Transverse colon (tissue), 4 donors: ENCODE data around the gene TRAF3IP3. TPM values are rescaled to one million over a fixed set of nuclear protein-coding genes. Genes with fewer than 3 reads are reported as not detected.

Experiments used
- DNase-seq: peaks from one replicate; pipeline ENCODE4 v3.0.0-alpha.2; 2019
- H3K27ac ChIP-seq, 4 donors: fragments of 200-600 bp; sonication (generic); 2 replicates each; pipeline ENCODE4 v1.5.1; 2016 to 2018; ENCODE audit warnings: inconsistent platforms in 4 of 4
- H3K27me3 ChIP-seq: fragments of 200-600 bp; sonication (generic); 2 replicates; pipeline ENCODE4 v1.5.1; 2017; ENCODE audit warnings: inconsistent platforms
- H3K36me3 ChIP-seq, 4 donors: fragments of 200-600 bp; sonication (generic); 2 replicates each; pipeline ENCODE4 v1.5.1; 2017 to 2019; ENCODE audit warnings: inconsistent platforms in 4 of 4
- H3K4me1 ChIP-seq, 4 donors: fragments of 200-600 bp; sonication (generic); 2 replicates each; pipeline ENCODE4 v1.5.1; 2017 to 2020; ENCODE audit warnings: inconsistent platforms in 4 of 4
- H3K4me3 ChIP-seq, 4 donors: fragments of 200-600 bp; sonication (generic); 1 replicate in 1 of 4; 2 replicates in 3 of 4; pipeline versions ENCODE4 v1.5.1 to v1.6.1; 2017 to 2019; ENCODE audit warnings: inconsistent platforms in 4 of 4
- H3K9me3 ChIP-seq, 2 donors: fragments of 200-600 bp; sonication (generic); 2 replicates each; pipeline ENCODE4 v1.5.1; 2017 to 2019; ENCODE audit warnings: inconsistent platforms in 2 of 2
- EP300 ChIP-seq: sonication (generic); formaldehyde crosslinking; IDR thresholded peaks from one replicate; pipeline ENCODE4 v1.6.1; 2017; ENCODE audit warnings: antibody characterized with exemption, low read depth
- POLR2A ChIP-seq: fragments of 450-650 bp; IDR thresholded peaks from one replicate; pipeline ENCODE4 v1.6.1; 2016; ENCODE audit warnings: antibody characterized with exemption, mild to moderate bottlenecking, moderate library complexity
- POLR2AphosphoS5 ChIP-seq, 3 donors: sonication (generic); formaldehyde crosslinking; IDR thresholded peaks; one replicate each; pipeline ENCODE4 v1.6.1; 2016; ENCODE audit warnings: antibody characterized with exemption in 3 of 3
- WGBS, 2 donors: methylation state at CpG; one replicate each; pipeline ENCODE4 v1.1.5; 2018; ENCODE audit warnings: low coverage in 1 of 2; 5-methylcytosine and 5-hydroxymethylcytosine counted together
- in situ Hi-C, 4 donors: fragments of 200-750 bp; cut with MboI; loops; one replicate each; pipeline versions ENCODE4 v1.15.0 to v1.15.1; 2017; ENCODE audit warnings: low sequenced_read_pairs in 3 of 4, low pct_ligation_motif_present in 1 of 4, low pct_unique_long_range_greater_than_20kb in 1 of 4
- intact Hi-C: fragments of 100-400 bp; cut with DNase I; formaldehyde crosslinking; loops from one replicate; pipeline ENCODE4 v1.15.1; 2023; ENCODE audit warnings: low total_unique reads
- total RNA-seq, 4 donors: library from RNA; depleted of rRNA; stranded (reverse); fragments of >200 nt; gene quantifications; one replicate each; pipeline ENCODE4 v1.1.0, GENCODE V29; 2016
- TF ChIP-seq, protein P1 (sequence below), 5 experiments: fragments of 200-600 bp in 3 of 5; fragments of 450-650 bp in 2 of 5; sonication (generic) in 3 of 5; IDR thresholded peaks; 1 replicate in 2 of 5; 2 replicates in 3 of 5; pipeline ENCODE4 v1.5.1; 2016 to 2017; ENCODE audit warnings: antibody characterized with exemption in 5 of 5, inconsistent platforms in 3 of 5, mild to moderate bottlenecking in 2 of 5, moderate library complexity in 1 of 5

Gene TRAF3IP3
- total RNA-seq, 4 donors from 2014 or later, result 2.3 to 17.6 (median 6.8) TPM

DNA sequence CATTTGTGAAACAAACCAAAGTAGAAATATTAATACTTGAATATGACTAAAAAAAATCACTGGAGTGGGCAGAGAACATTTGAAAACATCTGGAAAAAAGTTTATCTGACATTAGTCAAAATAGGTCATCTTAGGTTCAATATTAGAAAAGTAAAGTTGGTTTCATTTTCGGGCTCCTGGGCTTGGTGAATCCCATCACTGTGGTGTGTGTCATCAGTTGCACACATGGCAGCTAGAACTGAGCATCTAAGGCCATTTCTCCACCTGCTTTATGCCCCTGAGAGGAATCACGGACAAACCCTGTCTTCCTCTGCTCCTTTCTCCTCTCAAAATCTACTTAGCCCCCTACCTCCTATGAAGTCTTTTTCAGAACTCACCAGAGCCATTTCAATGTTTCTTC lies 45.8 kb upstream of the TRAF3IP3 start:
- Histone ChIP-seq H3K4me1 (no peaks in the 10 kb centered on the region), H3K9me3 (no peaks in the 10 kb centered on the region), H3K4me3 (no peak overlapping the region), H3K36me3 (no peaks in the 10 kb centered on the region), H3K27ac (no peak overlapping the region), H3K27me3 (no peaks in the 10 kb centered on the region)
- TF ChIP-seq POLR2AphosphoS5 (IDR thresholded peaks at IDR 0.05) (no peak), EP300 (no peak), POLR2A (no peak)
- TF ChIP-seq, protein P1, sequence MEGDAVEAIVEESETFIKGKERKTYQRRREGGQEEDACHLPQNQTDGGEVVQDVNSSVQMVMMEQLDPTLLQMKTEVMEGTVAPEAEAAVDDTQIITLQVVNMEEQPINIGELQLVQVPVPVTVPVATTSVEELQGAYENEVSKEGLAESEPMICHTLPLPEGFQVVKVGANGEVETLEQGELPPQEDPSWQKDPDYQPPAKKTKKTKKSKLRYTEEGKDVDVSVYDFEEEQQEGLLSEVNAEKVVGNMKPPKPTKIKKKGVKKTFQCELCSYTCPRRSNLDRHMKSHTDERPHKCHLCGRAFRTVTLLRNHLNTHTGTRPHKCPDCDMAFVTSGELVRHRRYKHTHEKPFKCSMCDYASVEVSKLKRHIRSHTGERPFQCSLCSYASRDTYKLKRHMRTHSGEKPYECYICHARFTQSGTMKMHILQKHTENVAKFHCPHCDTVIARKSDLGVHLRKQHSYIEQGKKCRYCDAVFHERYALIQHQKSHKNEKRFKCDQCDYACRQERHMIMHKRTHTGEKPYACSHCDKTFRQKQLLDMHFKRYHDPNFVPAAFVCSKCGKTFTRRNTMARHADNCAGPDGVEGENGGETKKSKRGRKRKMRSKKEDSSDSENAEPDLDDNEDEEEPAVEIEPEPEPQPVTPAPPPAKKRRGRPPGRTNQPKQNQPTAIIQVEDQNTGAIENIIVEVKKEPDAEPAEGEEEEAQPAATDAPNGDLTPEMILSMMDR (IDR thresholded peaks at IDR 0.05), result no peak
- in situ Hi-C loops (no loop called here), intact Hi-C loops (no loop called here)
- DNase-seq, result no peak
- WGBS, 2 donors, result 61 to 73% methylated on average over 2 of the region's 2 CpGs

DNA sequence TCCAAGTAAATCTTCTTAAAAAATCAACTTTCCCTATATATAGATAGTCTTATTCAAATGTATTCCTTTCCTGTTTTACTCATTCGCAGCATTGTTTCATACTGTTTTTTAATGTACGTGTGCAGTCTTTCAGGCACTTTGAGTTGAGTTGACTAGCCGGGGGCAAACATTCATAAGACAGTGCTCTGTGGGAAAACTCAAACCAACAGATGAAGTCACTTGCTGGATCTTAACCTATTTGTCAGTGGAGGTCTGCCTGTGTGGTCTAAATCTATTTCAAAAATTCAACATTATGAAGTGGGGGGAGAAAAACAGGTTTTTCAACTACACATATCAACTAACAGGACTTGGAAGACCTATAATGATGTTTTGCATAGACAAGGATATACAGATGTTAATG lies 45.0 kb upstream of the TRAF3IP3 start:
- Histone ChIP-seq H3K27ac (no peak overlapping the region), H3K4me1 (no peaks in the 10 kb centered on the region), H3K27me3 (no peaks in the 10 kb centered on the region), H3K4me3 (no peak overlapping the region), H3K36me3 (no peaks in the 10 kb centered on the region), H3K9me3 (no peaks in the 10 kb centered on the region)
- 78 to 80% methylated on average over 1 to 3 of the region's 3 CpGs for WGBS, 2 donors
- intact Hi-C loops (no loop called here), in situ Hi-C loops (no loop called here)
- no peak for DNase-seq
- TF ChIP-seq EP300 (no peak), POLR2AphosphoS5 (IDR thresholded peaks at IDR 0.05) (no peak), POLR2A (no peak)
- TF ChIP-seq, protein P1 (IDR thresholded peaks at IDR 0.05), result no peak

DNA sequence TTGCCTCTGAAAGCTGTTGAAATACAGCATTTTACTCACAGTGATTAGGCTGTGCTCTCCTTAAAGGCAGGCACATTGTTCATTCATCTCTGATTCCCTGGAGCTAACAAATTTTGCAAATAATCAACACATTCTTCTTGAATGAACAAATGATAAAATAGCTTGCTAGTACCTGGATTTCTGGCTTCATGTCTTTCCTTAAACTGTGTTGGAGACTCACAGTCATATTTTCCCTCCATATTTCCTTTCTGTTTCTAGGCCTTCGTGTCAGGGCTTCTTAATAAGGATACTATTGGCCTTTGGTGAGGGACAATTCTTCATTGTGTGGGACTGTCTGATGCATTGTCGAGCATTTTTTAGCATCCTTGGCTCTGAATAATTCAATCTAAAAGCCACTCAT lies 41.5 kb upstream of the TRAF3IP3 start:
- no peaks in the 10 kb centered on the region for H3K4me1 ChIP-seq
- WGBS, 2 donors, result 78 to 92% methylated on average over 2 of the region's 2 CpGs
- H3K36me3 ChIP-seq, result no peaks in the 10 kb centered on the region
- no peak for DNase-seq
- H3K4me3 ChIP-seq, result no peak overlapping the region
- H3K27me3 ChIP-seq, result no peaks in the 10 kb centered on the region
- intact Hi-C loops, result no loop called here
- no peak overlapping the region for H3K27ac ChIP-seq
- H3K9me3 ChIP-seq, result no peaks in the 10 kb centered on the region
- no peak for TF ChIP-seq POLR2AphosphoS5 (IDR thresholded peaks at IDR 0.05)
- TF ChIP-seq, protein P1 (IDR thresholded peaks at IDR 0.05), result no peak
- no peak for TF ChIP-seq EP300
- no peak for TF ChIP-seq POLR2A
- in situ Hi-C loops, result no loop called here

DNA sequence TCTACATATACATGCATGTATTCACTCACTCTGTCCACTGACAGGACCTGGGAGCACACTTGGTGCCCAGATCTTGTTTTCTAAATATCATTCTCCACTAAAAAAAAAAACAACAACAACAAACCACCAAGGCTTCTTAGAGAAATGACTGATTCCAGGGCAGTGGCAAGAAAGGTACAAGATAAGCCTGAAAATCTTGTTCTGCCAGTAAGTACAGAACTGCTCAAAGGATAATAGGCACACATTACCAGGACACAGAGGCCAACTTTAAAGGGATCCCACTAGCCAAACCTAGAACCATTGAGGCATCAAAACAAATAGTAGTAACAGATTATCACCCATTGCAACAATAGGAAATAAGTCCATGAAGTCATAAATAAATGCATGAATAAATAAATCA lies 40.5 kb upstream of the TRAF3IP3 start:
- no peaks in the 10 kb centered on the region for H3K36me3 ChIP-seq
- no peak for DNase-seq
- H3K4me1 ChIP-seq, result no peaks in the 10 kb centered on the region
- TF ChIP-seq POLR2AphosphoS5 (IDR thresholded peaks at IDR 0.05) (no peak), POLR2A (no peak), EP300 (no peak)
- no peaks in the 10 kb centered on the region for H3K27me3 ChIP-seq
- in situ Hi-C loops (no loop called here), intact Hi-C loops (no loop called here)
- no peaks in the 10 kb centered on the region for H3K9me3 ChIP-seq
- H3K4me3 ChIP-seq, result no peak overlapping the region
- H3K27ac ChIP-seq, result no peak overlapping the region

DNA sequence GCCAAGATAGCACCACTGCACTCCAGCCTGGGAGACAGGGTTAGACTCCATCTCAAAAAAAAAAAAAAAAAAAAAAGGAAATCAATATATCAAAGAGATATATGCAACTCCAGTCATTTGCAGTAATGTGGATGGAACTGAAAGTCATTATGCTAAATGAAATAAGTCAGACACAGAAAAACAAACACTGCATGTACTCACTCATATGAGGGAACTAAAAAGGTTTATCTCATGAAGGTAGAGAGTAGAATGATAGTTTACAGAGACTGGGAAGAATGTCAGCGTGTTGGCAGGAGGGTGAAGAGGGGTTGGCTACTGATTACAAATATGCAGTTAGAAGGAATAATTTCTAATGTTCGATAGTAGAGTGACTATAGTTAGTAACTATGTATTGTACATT lies 38.0 kb upstream of the TRAF3IP3 start:
- no peaks in the 10 kb centered on the region for H3K36me3 ChIP-seq
- intact Hi-C loops, result no loop called here
- H3K27me3 ChIP-seq, result no peaks in the 10 kb centered on the region
- H3K9me3 ChIP-seq, result no peaks in the 10 kb centered on the region
- no peak overlapping the region for H3K4me3 ChIP-seq
- in situ Hi-C loops, result no loop called here
- DNase-seq, result no peak
- TF ChIP-seq POLR2A (no peak), EP300 (no peak), POLR2AphosphoS5 (IDR thresholded peaks at IDR 0.05) (no peak)
- TF ChIP-seq, protein P1 (IDR thresholded peaks at IDR 0.05), result no peak
- no peaks in the 10 kb centered on the region for H3K4me1 ChIP-seq
- 73% methylated on average over 2 of the region's 2 CpGs for WGBS, 2 donors
- no peak overlapping the region for H3K27ac ChIP-seq
